Measurements from ENCODE around the gene SLC35E3. TPM values are rescaled to one million over a fixed set of nuclear protein-coding genes. Genes with fewer than 3 reads are reported as not detected.

SLC35E3 gene
- total RNA-seq, 1 donor from 2014 or later: 14.6 TPM

DNA sequence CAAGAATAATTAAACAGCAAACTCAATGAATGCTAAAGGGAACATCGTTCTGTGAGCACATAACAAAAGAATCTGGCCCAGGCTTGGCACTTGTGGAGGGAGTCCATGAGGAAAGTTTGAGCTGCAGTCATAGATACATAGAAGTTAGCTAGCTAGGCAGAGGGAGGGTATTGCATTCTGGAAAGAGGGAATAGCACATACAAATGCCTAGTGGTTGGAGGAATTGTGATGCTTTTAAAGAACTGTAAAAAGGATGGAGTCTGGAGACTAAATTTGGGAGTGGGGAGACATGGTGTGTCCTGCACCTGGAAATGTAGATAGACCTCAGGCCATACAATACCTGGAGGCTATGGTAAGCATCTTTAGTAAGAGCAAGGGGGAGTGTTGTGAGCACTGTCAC, 24.0 kb downstream of the SLC35E3 start:
- Histone ChIP-seq H3K36me3 (ENCODE audit: insufficient read depth, low read length) (no peaks in the 10 kb centered on the region), H3K27ac (ENCODE audit: low read depth, low read length) (no peak overlapping the region), H3K4me2 (ENCODE audit: low read length) (no peak overlapping the region), H3K4me1 (ENCODE audit: insufficient read depth, low read length) (no peaks in the 10 kb centered on the region), H3K27me3 (ENCODE audit: insufficient read depth, low read length) (no peaks in the 10 kb centered on the region), H3K9me3 (ENCODE audit: insufficient read depth, low read depth, low read length) (no peaks in the 10 kb centered on the region), H3K79me2 (ENCODE audit: insufficient read depth, low read length) (no peaks in the 10 kb centered on the region), H2AFZ (ENCODE audit: low read depth, low read length) (no peak overlapping the region), H4K20me1 (ENCODE audit: insufficient read depth, low read length) (no peaks in the 10 kb centered on the region), H3K9ac (ENCODE audit: low read length) (no peak overlapping the region), H3K4me3 (ENCODE audit: insufficient read depth, low read depth, low read length) (no peak overlapping the region)
- H3K4me1 Mint-ChIP-seq (ENCODE audit: low read depth, unreplicated experiment): no peaks in the 10 kb centered on the region
- H3K27me3 Mint-ChIP-seq (ENCODE audit: low read depth, unreplicated experiment): no peaks in the 10 kb centered on the region
- H3K27ac Mint-ChIP-seq (ENCODE audit: unreplicated experiment): no peak overlapping the region
- TF ChIP-seq, protein P1, sequence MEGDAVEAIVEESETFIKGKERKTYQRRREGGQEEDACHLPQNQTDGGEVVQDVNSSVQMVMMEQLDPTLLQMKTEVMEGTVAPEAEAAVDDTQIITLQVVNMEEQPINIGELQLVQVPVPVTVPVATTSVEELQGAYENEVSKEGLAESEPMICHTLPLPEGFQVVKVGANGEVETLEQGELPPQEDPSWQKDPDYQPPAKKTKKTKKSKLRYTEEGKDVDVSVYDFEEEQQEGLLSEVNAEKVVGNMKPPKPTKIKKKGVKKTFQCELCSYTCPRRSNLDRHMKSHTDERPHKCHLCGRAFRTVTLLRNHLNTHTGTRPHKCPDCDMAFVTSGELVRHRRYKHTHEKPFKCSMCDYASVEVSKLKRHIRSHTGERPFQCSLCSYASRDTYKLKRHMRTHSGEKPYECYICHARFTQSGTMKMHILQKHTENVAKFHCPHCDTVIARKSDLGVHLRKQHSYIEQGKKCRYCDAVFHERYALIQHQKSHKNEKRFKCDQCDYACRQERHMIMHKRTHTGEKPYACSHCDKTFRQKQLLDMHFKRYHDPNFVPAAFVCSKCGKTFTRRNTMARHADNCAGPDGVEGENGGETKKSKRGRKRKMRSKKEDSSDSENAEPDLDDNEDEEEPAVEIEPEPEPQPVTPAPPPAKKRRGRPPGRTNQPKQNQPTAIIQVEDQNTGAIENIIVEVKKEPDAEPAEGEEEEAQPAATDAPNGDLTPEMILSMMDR (IDR thresholded peaks at IDR 0.05; ENCODE audit: insufficient read depth, low read depth, low read length): no peak
- no peak for TF ChIP-seq EZH2 (IDR thresholded peaks at IDR 0.05; ENCODE audit: insufficient read depth, low read length)
- no peak overlapping the region for H3K4me3 Mint-ChIP-seq (ENCODE audit: unreplicated experiment)
- H3K36me3 Mint-ChIP-seq (ENCODE audit: low read depth, unreplicated experiment): peaks cover 2% of the 10 kb centered on the region
- FAIRE-seq (no peak), DNase-seq (ENCODE audit: low read depth) (no peak)
- no peaks in the 10 kb centered on the region for H3K9me3 Mint-ChIP-seq (ENCODE audit: unreplicated experiment)

DNA sequence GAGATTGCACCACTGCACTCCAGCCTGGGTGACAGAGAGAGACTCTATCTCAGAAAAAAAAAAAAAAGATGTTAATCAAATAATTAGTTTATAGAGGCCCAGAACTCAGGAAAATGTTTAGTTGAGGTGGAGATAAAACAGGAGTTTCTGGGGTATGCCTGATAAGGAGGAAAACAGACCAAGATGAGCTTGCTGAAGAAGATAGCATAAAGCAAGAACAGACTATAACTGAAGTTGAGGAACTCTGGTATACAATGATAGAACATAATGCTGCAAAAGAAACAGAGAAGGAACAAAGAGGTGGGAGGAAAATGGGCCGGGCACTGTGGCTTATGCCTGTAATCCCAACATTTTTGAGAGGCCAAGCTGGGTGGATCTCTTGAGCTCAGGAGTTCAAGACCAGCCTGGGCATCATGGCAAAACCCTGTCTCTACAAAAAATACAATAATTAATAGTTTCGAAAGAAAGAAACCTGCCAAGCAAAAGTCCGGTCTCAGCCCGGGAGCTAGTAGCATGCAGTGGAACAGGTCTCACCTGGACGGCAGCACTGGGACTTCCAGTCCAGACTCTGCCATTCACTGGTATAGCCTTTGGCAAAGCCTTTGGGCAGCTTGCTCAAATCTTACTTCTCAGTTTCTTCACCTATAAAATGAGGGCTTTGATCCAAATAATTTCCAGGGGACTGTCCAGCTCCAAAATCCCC, 25.4 kb downstream of the SLC35E3 start:
- Mint-ChIP-seq H3K4me3 (ENCODE audit: unreplicated experiment) (no peak overlapping the region), H3K27me3 (ENCODE audit: low read depth, unreplicated experiment) (no peaks in the 10 kb centered on the region), H3K9me3 (ENCODE audit: unreplicated experiment) (no peaks in the 10 kb centered on the region), H3K36me3 (ENCODE audit: low read depth, unreplicated experiment) (peaks cover 2% of the 10 kb centered on the region), H3K27ac (ENCODE audit: unreplicated experiment) (peak overlapping the region; percentile 75), H3K4me1 (ENCODE audit: low read depth, unreplicated experiment) (no peaks in the 10 kb centered on the region)
- Histone ChIP-seq H4K20me1 (ENCODE audit: insufficient read depth, low read length) (no peaks in the 10 kb centered on the region), H2AFZ (ENCODE audit: low read depth, low read length) (no peak overlapping the region), H3K9ac (ENCODE audit: low read length) (no peak overlapping the region), H3K27me3 (ENCODE audit: insufficient read depth, low read length) (no peaks in the 10 kb centered on the region), H3K79me2 (ENCODE audit: insufficient read depth, low read length) (no peaks in the 10 kb centered on the region), H3K4me3 (ENCODE audit: insufficient read depth, low read depth, low read length) (no peak overlapping the region), H3K36me3 (ENCODE audit: insufficient read depth, low read length) (no peaks in the 10 kb centered on the region), H3K4me1 (ENCODE audit: insufficient read depth, low read length) (no peaks in the 10 kb centered on the region), H3K27ac (ENCODE audit: low read depth, low read length) (no peak overlapping the region), H3K9me3 (ENCODE audit: insufficient read depth, low read depth, low read length) (no peaks in the 10 kb centered on the region), H3K4me2 (ENCODE audit: low read length) (no peak overlapping the region)
- no peak for TF ChIP-seq EZH2 (IDR thresholded peaks at IDR 0.05; ENCODE audit: insufficient read depth, low read length)
- DNase-seq (ENCODE audit: low read depth) (no peak), FAIRE-seq (no peak)

DNA sequence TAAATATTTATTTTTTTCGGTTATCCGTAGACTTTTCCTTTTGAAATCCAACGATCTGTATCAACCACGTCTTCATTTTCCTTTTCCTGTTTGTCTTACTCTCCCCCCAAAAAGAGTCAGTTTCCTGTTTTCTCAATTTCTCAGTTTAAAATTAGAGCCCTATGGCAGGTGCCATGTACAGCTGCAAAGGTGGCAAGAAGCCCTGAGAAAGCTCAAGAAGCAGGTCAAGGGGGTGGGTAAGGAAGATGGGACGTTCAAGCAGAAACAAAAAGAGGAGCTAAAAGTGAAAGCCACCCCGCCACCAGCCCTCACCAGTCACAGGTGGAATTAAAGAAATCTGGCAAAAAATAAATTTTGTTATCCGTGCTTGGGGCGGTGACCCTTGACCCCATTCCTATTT, 26.7 kb downstream of the SLC35E3 start:
- no peak for TF ChIP-seq EZH2 (IDR thresholded peaks at IDR 0.05; ENCODE audit: insufficient read depth, low read length)
- TF ChIP-seq, protein P1 (IDR thresholded peaks at IDR 0.05; ENCODE audit: insufficient read depth, low read depth, low read length): no peak
- Histone ChIP-seq H3K4me3 (ENCODE audit: insufficient read depth, low read depth, low read length) (no peak overlapping the region), H3K79me2 (ENCODE audit: insufficient read depth, low read length) (no peaks in the 10 kb centered on the region), H4K20me1 (ENCODE audit: insufficient read depth, low read length) (no peaks in the 10 kb centered on the region), H3K4me2 (ENCODE audit: low read length) (no peak overlapping the region), H3K27ac (ENCODE audit: low read depth, low read length) (no peak overlapping the region), H3K36me3 (ENCODE audit: insufficient read depth, low read length) (no peaks in the 10 kb centered on the region), H3K9me3 (ENCODE audit: insufficient read depth, low read depth, low read length) (no peaks in the 10 kb centered on the region), H2AFZ (ENCODE audit: low read depth, low read length) (no peak overlapping the region), H3K9ac (ENCODE audit: low read length) (no peak overlapping the region), H3K27me3 (ENCODE audit: insufficient read depth, low read length) (no peaks in the 10 kb centered on the region), H3K4me1 (ENCODE audit: insufficient read depth, low read length) (no peaks in the 10 kb centered on the region)
- peaks cover 3% of the 10 kb centered on the region for H3K4me1 Mint-ChIP-seq (ENCODE audit: low read depth, unreplicated experiment)
- no peaks in the 10 kb centered on the region for H3K9me3 Mint-ChIP-seq (ENCODE audit: unreplicated experiment)
- no peak for DNase-seq (ENCODE audit: low read depth)
- H3K4me3 Mint-ChIP-seq (ENCODE audit: unreplicated experiment): no peak overlapping the region
- peaks cover 2% of the 10 kb centered on the region for H3K36me3 Mint-ChIP-seq (ENCODE audit: low read depth, unreplicated experiment)
- H3K27ac Mint-ChIP-seq (ENCODE audit: unreplicated experiment): no peak overlapping the region
- FAIRE-seq: no peak
- no peaks in the 10 kb centered on the region for H3K27me3 Mint-ChIP-seq (ENCODE audit: low read depth, unreplicated experiment)
